Uterus (tissue), 4 donors: ENCODE data around the gene SCN5A. TPM values are rescaled to one million over a fixed set of nuclear protein-coding genes. Genes with fewer than 3 reads are reported as not detected.

ENCODE experiments used
- DNase-seq, 2 donors: peaks; one replicate each; pipeline ENCODE4 v3.0.0-alpha.2; 2019 to 2020
- H3K27ac ChIP-seq, 2 donors: fragments of 200-600 bp; sonication (generic); 1 replicate in 1 of 2; 2 replicates in 1 of 2; pipeline ENCODE4 v1.5.1; 2016 to 2018
- H3K27me3 ChIP-seq, 2 donors: fragments of 200-600 bp; sonication (generic); one replicate each; pipeline ENCODE4 v1.5.1; 2018 to 2019; ENCODE audit warnings: control low read depth in 1 of 2
- H3K36me3 ChIP-seq, 2 donors: fragments of 200-600 bp; sonication (generic); one replicate each; pipeline ENCODE4 v1.5.1; 2019; ENCODE audit warnings: control low read depth in 1 of 2
- H3K4me1 ChIP-seq, 2 donors: fragments of 200-600 bp; sonication (generic); one replicate each; pipeline ENCODE4 v1.5.1; 2018 to 2019; ENCODE audit warnings: control low read depth in 1 of 2
- H3K4me3 ChIP-seq, 2 donors: fragments of 200-600 bp; sonication (generic); 1 replicate in 1 of 2; 2 replicates in 1 of 2; pipeline ENCODE4 v1.5.1; 2018 to 2019; ENCODE audit warnings: mild to moderate bottlenecking in 1 of 2
- H3K9me3 ChIP-seq, 2 donors: fragments of 200-600 bp; sonication (generic); one replicate each; pipeline ENCODE4 v1.5.1; 2019; ENCODE audit warnings: control low read depth in 1 of 2
- CTCF ChIP-seq, 4 experiments: fragments of 200-600 bp in 2 of 4; fragments of 450-650 bp in 2 of 4; sonication (generic) in 2 of 4; IDR thresholded peaks; one replicate each; pipeline ENCODE4 v1.5.1; 2016 to 2019; ENCODE audit warnings: antibody characterized with exemption in 4 of 4, mild to moderate bottlenecking in 2 of 4, moderate library complexity in 1 of 4
- POLR2A ChIP-seq, 2 donors: fragments of 450-650 bp; IDR thresholded peaks; one replicate each; pipeline ENCODE4 v1.6.1; 2016; ENCODE audit warnings: antibody characterized with exemption in 2 of 2, mild to moderate bottlenecking in 1 of 2, moderate library complexity in 1 of 2
- intact Hi-C: fragments of 100-400 bp; cut with DNase I; formaldehyde crosslinking; loops from one replicate; pipeline ENCODE4 v1.15.1; 2023; ENCODE audit warnings: low total_unique reads
- total RNA-seq, 4 donors: library from RNA; depleted of rRNA in 3 of 4; stranded (reverse); fragments of >200 nt in 3 of 4; gene quantifications; one replicate each; pipeline versions ENCODE4 v1.1.0 to v1.2.4, GENCODE V29; 2014 to 2023
- donor health status: DM: yes; HTN: yes; CAD: no.

The SCN5A gene
- total RNA-seq, 4 donors from 2014 or later: under 0.01 to 3.2 (median 1.6) TPM; not detected in 1

- H3K36me3 ChIP-seq: no peaks in the 10 kb centered on the region
- H3K4me1 ChIP-seq: no peaks in the 10 kb centered on the region
Measured at GRCh38 chr3:38532529-38532928, 117.0 kb downstream of the SCN5A start.

GRCh38 chr3:38528457-38528856, 121.0 kb downstream of the SCN5A start:
- DNase-seq: no peak
- Histone ChIP-seq H3K27ac (no peak overlapping the region), H3K27me3 (no peaks in the 10 kb centered on the region), H3K9me3 (no peaks in the 10 kb centered on the region), H3K36me3 (no peaks in the 10 kb centered on the region), H3K4me1 (no peaks in the 10 kb centered on the region), H3K4me3 (no peak overlapping the region)
- TF ChIP-seq CTCF (IDR thresholded peaks at IDR 0.05) (no peak), POLR2A (IDR thresholded peaks at IDR 0.05) (no peak)
- intact Hi-C loops: no loop called here

More at GRCh38 chr3:38532529-38532928, 117.0 kb downstream of the SCN5A start:
- no peak for TF ChIP-seq POLR2A (IDR thresholded peaks at IDR 0.05)
- no peak for TF ChIP-seq CTCF (IDR thresholded peaks at IDR 0.05)
- intact Hi-C loops: no loop called here
- Histone ChIP-seq H3K9me3 (no peaks in the 10 kb centered on the region), H3K4me3 (no peak overlapping the region), H3K27me3 (no peaks in the 10 kb centered on the region), H3K27ac (no peak overlapping the region)
- no peak for DNase-seq

GRCh38 chr3:38526792-38527191, 122.7 kb downstream of the SCN5A start:
- no peaks in the 10 kb centered on the region for H3K9me3 ChIP-seq
- H3K36me3 ChIP-seq: no peaks in the 10 kb centered on the region
- no peak overlapping the region for H3K27ac ChIP-seq
- intact Hi-C loops: no loop called here
- no peak for DNase-seq
- H3K4me1 ChIP-seq: no peaks in the 10 kb centered on the region
- no peaks in the 10 kb centered on the region for H3K27me3 ChIP-seq
- H3K4me3 ChIP-seq: no peak overlapping the region
- TF ChIP-seq CTCF (IDR thresholded peaks at IDR 0.05): no peak
- no peak for TF ChIP-seq POLR2A (IDR thresholded peaks at IDR 0.05)

GRCh38 chr3:38524141-38524739, 125.2 kb downstream of the SCN5A start:
- intact Hi-C loops: no loop called here
- no peaks in the 10 kb centered on the region for H3K4me1 ChIP-seq
- no peak for DNase-seq
- H3K4me3 ChIP-seq: no peak overlapping the region
- no peaks in the 10 kb centered on the region for H3K36me3 ChIP-seq
- no peak overlapping the region for H3K27ac ChIP-seq
- TF ChIP-seq POLR2A (IDR thresholded peaks at IDR 0.05) (no peak), CTCF (IDR thresholded peaks at IDR 0.05) (no peak)
- no peaks in the 10 kb centered on the region for H3K9me3 ChIP-seq
- H3K27me3 ChIP-seq: no peaks in the 10 kb centered on the region

- no peaks in the 10 kb centered on the region for H3K27me3 ChIP-seq
- no peak overlapping the region for H3K4me3 ChIP-seq
- intact Hi-C loops: no loop called here
- no peaks in the 10 kb centered on the region for H3K4me1 ChIP-seq
- DNase-seq: no peak
- TF ChIP-seq POLR2A (IDR thresholded peaks at IDR 0.05) (no peak), CTCF (IDR thresholded peaks at IDR 0.05) (no peak)
- no peak overlapping the region for H3K27ac ChIP-seq
- no peaks in the 10 kb centered on the region for H3K36me3 ChIP-seq
- no peaks in the 10 kb centered on the region for H3K9me3 ChIP-seq
Measured at GRCh38 chr3:38522002-38522401, 127.5 kb downstream of the SCN5A start.
